HG02610 (cell line): ENCODE results near the gene XRCC3.
A peak's percentile ranks its signal among the peaks of the same experiment; 100 is the strongest.

Source experiments
- ATAC-seq: cut with Tn5 transposase; IDR thresholded peaks from one replicate; pipeline ENCODE4 v1.9.1; 2021; ENCODE audit warnings: mild to moderate bottlenecking, moderate library complexity; ENCODE audit not compliant: unreplicated experiment

XRCC3 gene

GRCh38 chr14:103695296-103696069 is 19.8 kb downstream of the XRCC3 start:
- ATAC-seq: no peak

DNA sequence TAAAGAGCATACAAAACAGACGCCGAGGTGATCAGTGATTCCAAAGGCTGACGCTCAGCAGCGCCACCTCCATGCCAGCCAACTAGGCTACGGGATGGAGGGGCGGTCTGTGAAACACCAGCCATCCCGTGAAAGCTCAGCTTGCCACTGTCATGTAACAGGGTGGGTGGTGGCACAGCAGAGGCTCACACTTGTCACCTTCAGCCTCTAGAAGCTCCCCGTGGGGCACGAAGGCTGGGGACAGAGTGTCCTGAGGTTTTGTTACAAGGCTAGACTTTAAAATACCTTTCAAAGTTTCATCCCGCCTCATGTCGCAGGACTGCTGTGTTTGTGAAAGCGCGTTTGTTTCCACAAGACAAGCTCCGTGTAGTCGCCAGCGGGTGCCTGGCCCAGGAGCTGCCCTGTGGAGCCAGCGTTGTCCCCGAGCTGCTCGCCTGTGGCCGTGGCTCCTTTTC is 20.7 kb downstream of the XRCC3 start:
- ATAC-seq: no peak

GRCh38 chr14:103693515-103693914 is 21.7 kb downstream of the XRCC3 start:
- no peak for ATAC-seq

GRCh38 chr14:103692871-103693270 is 22.4 kb downstream of the XRCC3 start:
- ATAC-seq: no peak

GRCh38 chr14:103692159-103692558 is 23.1 kb downstream of the XRCC3 start:
- ATAC-seq: peak; percentile 16

GRCh38 chr14:103691655-103692054 is 23.6 kb downstream of the XRCC3 start:
- peak; percentile 73 for ATAC-seq

DNA sequence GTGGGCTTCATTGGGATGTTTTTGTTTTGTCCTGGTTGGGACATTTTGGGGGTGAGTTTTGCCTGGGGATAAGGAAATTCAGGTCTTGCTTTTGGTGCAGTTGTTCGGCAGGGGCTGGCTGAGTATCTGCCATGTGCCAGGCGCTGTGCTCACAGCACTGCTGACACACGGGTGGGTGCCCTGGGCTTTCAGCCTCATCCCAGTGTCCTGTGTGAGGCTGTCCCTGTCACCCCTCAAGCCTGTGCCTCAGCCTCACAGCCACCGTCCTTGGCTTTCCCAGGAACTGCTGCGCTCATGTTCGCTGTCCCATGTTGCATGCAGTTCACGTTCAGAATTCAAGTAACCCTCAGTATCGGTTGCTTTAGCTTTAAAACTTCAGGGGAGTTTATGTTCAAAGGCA is 24.9 kb downstream of the XRCC3 start:
- no peak for ATAC-seq

DNA sequence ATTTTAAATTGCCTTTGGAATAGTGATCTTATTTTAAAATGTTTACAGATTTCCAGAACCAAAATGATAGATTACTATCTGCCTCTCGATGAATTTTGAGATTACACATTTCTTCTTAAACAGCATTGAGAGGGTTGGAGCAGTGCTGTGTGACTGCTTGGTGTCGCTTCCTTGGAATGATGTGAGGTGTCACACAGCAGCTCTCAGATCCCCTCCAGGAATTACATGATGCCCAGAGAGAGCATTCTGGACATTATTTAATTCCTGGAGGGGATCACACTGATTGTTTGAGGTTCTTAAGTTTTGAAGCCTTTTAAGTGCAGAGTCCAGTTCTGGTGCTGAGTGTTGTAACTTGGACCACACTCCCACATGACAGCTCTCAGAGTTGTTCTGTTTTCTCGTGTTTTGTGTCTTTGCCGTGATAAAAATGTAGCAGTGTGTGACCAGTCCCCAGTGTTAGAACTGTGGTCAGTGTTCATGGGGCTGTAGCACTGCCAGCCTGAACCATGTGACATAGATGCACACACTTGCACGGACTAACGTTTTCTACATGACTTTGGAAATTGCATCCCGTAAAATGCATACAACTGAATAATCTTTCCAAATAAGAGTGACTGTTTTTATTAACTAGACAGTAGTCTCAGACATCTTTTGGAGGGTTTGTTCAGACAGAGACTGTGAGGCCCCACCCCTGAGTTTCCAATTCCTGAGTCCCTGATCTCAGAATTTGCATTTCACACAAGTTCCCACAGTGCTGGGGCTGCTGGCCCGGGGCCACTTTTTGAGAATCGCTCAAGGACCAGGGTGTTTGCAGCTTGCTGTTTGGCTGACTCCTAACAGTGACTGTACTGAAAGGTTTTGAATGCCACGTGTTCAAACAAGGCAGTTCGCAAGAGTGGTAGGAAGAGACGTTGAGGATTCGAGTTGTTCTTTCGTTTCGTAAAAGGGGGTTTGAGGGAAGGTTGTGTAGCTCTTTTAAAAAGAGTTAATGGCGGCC is 26.0 kb downstream of the XRCC3 start:
- no peak for ATAC-seq

GRCh38 chr14:103688441-103688840 is 26.8 kb downstream of the XRCC3 start:
- ATAC-seq: no peak

DNA sequence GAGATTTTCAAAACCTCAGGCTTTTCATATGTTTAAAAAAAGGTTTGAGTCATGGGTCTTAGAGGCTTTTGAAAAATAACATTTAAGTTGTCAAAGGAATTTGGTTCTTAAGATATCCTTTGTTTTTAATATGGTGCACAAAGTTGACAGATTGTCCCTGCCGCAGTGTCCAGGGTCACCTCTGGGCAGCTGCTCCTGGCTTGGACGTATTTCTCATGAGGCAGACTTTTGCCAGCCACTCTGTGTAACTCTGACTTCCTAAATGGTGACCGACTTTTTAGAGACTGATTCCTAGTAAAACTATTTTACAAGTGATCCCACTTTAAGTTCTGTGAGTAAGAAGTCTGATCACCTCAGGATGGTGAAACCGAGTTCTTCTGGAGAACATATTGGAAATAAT is 27.5 kb downstream of the XRCC3 start:
- ATAC-seq: no peak

DNA sequence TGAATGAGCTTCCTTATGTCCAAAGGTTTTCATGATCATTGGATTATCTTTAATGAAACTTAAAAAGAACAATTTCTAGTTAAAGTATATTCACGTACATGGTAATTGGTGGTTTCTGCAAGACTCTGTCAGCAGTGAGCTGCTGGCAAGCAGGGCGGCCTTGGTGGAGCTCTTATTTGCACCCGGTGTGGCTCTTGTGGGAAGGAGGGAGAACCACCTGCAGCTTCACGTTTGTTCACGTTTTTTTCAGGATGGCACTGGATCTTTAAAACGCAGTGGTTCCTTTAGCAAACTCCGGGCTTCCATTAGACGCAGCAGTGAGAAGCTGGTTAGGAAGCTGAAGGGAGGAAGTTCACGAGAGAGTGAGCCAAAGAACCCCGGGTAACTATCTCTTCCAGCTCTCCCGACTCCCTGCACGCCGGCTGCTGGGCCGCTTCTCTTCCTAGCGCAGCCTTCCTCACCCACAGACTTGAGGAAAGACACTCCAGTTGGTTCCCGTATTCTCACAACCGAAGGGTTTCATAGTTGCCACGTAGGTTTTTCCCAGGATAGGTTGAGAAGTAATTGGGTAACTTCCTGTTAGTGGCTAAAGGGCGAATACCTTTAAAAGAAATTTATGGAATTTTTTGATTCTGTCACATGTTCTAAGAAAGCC is 28.3 kb downstream of the XRCC3 start:
- no peak for ATAC-seq

GRCh38 chr14:103685276-103686211 is 29.7 kb downstream of the XRCC3 start:
- no peak for ATAC-seq

DNA sequence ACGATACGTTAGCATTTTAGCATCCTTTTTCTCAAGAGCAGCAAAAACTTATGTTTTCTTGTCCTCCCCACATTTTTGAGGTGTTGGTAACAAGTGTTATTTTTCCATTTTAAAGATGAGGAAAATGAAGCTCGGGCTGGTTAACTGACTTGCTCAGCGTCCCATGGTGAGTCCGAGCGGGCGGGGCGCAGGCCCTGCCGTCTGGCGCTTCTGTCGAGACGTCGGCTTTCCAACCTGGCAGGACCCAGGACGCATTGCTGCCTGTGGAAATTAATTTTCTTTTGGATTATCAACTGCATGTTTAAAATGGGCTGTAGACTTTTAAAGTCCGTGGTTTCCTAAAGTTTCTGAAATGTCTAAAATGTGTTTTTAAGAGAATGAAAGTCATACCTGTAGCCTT is 30.4 kb downstream of the XRCC3 start:
- ATAC-seq: no peak

GRCh38 chr14:103684471-103684870 is 30.8 kb downstream of the XRCC3 start:
- no peak for ATAC-seq

- no peak for ATAC-seq
Measured at GRCh38 chr14:103683139-103683538, 32.1 kb downstream of the XRCC3 start.

GRCh38 chr14:103680491-103681231 is 34.6 kb downstream of the XRCC3 start:
- ATAC-seq: no peak

DNA sequence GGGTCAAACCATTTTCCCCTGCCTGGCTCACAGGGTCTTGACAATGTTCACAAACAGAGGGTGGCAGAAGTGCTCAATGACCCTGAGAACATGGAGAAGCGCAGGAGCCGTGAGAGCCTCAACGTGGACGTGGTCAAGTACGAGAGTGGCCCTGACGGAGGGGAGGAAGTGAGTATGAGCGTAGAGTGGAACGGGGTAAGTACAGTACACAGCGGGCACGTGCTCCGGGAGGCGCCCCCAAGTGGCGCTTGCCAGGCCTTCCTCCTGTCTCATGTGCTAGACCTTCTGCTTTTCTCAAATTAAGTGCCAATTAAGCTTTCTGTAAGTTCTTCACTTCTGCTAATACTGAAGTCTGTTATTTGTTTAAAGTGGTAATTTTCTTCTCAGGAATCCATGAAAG is 35.9 kb downstream of the XRCC3 start:
- peak; percentile 56 for ATAC-seq

DNA sequence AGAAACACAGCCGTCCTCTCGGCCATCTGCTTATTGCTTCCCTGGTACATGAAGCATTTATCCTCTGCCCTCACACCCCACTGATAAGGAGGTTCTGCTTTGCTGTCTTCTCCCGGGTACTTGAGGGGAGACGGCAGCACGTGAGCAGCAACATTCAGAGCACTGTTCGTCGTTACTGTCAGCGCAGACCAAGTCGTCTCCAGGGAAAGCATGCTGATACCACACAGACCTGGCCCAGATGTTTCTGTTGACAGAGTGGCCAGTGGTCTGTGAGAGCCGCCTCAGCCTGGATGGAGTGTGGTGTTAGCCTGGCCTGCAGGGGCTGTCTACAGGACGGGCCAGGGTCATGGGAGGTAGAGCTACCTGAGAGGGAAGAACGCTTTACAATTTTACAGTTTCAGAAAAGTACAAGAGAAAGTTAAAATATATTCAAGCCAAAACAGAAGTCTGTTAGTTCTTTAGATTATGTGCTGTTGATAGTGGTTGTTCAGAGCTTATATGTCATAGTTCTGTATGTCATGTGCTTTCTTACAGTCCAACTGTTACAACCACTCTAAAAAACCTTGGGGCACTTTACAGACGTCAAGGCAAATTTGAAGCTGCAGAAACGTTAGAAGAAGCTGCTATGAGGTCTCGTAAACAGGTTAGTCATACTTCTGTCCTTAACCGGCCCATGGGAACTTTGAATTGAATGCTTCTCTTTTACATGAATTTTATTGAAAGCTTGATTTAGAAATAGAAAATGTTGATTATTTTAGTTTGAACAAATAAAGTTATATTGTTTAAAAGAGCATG is 38.2 kb downstream of the XRCC3 start:
- ATAC-seq: no peak

DNA sequence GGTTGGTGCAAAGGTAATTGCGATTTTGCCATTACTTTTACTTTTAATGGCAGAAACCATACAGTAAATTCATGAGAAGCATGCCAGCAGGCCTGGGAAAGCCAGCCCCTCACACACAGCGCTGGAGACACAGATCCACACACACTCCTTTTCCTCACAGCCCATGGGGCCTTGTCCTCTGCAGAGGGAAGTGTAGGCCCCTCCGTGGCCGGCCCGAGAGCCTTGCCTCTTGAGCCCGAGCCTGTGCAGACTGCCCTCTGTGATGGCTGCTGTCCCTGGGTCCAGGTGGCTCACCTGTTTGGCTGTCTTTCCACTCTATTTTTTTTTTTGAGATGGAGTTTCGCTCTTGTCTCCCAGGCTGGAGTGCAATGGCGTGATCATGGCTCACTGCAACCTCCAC is 39.3 kb downstream of the XRCC3 start:
- no peak for ATAC-seq
